H1 (cell line): ENCODE data around the gene ITGAE. TPM values are rescaled to one million over a fixed set of nuclear protein-coding genes. Genes with fewer than 3 reads are reported as not detected.

ENCODE experiments used
- CTCF ChIA-PET: fragments of 300-600 bp; sonication (Branson Sonifier 250); formaldehyde crosslinking; loops from one replicate; lab custom pipeline; 2021; ENCODE audit not compliant: partially characterized antibody; lab: Charles Lee
- POLR2A ChIA-PET: fragments of 300-600 bp; sonication (Branson Sonifier 250); formaldehyde crosslinking; loops from one replicate; lab custom pipeline; 2021; ENCODE audit warnings: inconsistent platforms; ENCODE audit not compliant: partially characterized antibody; lab: Charles Lee
- DNase-seq, 2 experiments: peaks; one replicate each; pipeline versions ENCODE4 v3.0.0 to v3.0.0-alpha.2; 2010 to 2022; ENCODE audit warnings: low spot score in 2 of 2, low read depth in 1 of 2, mixed read lengths in 1 of 2
- FAIRE-seq: peaks from 2 replicates; lab custom pipeline; 2011; peaks lifted over from hg19 to GRCh38; lab: Jason Lieb, UNC
- H2AFZ ChIP-seq: 2 replicates; pipeline ENCODE4 v1.8.1; 2012; ENCODE audit warnings: low read length, inconsistent platforms
- H2AK5ac ChIP-seq: 2 replicates; pipeline ENCODE4 v1.6.1; 2013; ENCODE audit warnings: low read depth, low read length
- H2BK120ac ChIP-seq: replicated peaks from 2 replicates; pipeline ENCODE3; 2013; ENCODE audit warnings: low read depth, low read length, inconsistent platforms
- H2BK12ac ChIP-seq: 2 replicates; pipeline ENCODE4 v1.6.1; 2013; ENCODE audit warnings: low read depth, low read length
- H2BK15ac ChIP-seq: 2 replicates; pipeline ENCODE4 v1.6.1; 2013; ENCODE audit warnings: low read length
- H2BK20ac ChIP-seq: 2 replicates; pipeline ENCODE4 v1.6.1; 2013; ENCODE audit warnings: low read length
- H2BK5ac ChIP-seq: 2 replicates; pipeline ENCODE4 v1.6.1; 2013; ENCODE audit warnings: low read depth, low read length
- H3K14ac ChIP-seq: 2 replicates; pipeline ENCODE4 v1.6.1; 2013; ENCODE audit warnings: inconsistent platforms; ENCODE audit not compliant: insufficient read length
- H3K18ac ChIP-seq: 2 replicates; pipeline ENCODE4 v1.6.1; 2013; ENCODE audit warnings: low read length; ENCODE audit errors: extremely low read depth
- H3K23ac ChIP-seq: 2 replicates; pipeline ENCODE4 v1.6.1; 2013; ENCODE audit warnings: inconsistent platforms; ENCODE audit not compliant: insufficient read length
- H3K23me2 ChIP-seq: 2 replicates; pipeline ENCODE4 v1.6.1; 2013; ENCODE audit warnings: low read depth, low read length
- H3K27ac ChIP-seq: 2 replicates; pipeline ENCODE4 v1.6.1; 2011; ENCODE audit warnings: low read depth, low read length, inconsistent platforms
- H3K27me3 ChIP-seq, 4 experiments: replicated peaks in 1 of 4; 1 replicate in 1 of 4; 2 replicates in 3 of 4; pipeline versions ENCODE4 v1.6.1 to v1.8.1; 2011 to 2013; ENCODE audit warnings: low read length in 3 of 4, mild to moderate bottlenecking in 3 of 4, inconsistent platforms in 2 of 4, mixed read lengths in 2 of 4, moderate library complexity in 1 of 4; ENCODE audit not compliant: control insufficient read depth in 3 of 4, insufficient read depth in 3 of 4; ENCODE audit errors: extremely low read depth in 1 of 4
- H3K36me3 ChIP-seq, 4 experiments: 2 replicates each; pipeline versions ENCODE4 v1.6.1 to v1.8.1; 2011 to 2013; ENCODE audit warnings: mild to moderate bottlenecking in 4 of 4, low read length in 3 of 4, moderate library complexity in 2 of 4, control low read depth in 1 of 4, inconsistent platforms in 1 of 4; ENCODE audit not compliant: insufficient read depth in 4 of 4, control insufficient read depth in 2 of 4
- H3K4ac ChIP-seq: replicated peaks from 2 replicates; pipeline ENCODE3; 2013; ENCODE audit warnings: low read length, low read depth, mixed read lengths, inconsistent platforms; ENCODE audit not compliant: insufficient read length
- H3K4me1 ChIP-seq, 4 experiments: replicated peaks in 1 of 4; 1 replicate in 1 of 4; 2 replicates in 3 of 4; pipeline versions ENCODE4 v1.6.1 to v1.8.1; 2011 to 2013; ENCODE audit warnings: low read length in 3 of 4, inconsistent platforms in 2 of 4, mixed read lengths in 1 of 4; ENCODE audit not compliant: insufficient read depth in 4 of 4, control insufficient read depth in 3 of 4
- H3K4me2 ChIP-seq, 2 experiments: 2 replicates each; pipeline versions ENCODE4 v1.6.1 to v1.8.1; 2011 to 2013; ENCODE audit warnings: low read depth in 2 of 2, low read length in 2 of 2, control low read depth in 1 of 2, inconsistent platforms in 1 of 2, mild to moderate bottlenecking in 1 of 2; ENCODE audit not compliant: insufficient read depth in 1 of 2
- H3K4me3 ChIP-seq, 4 experiments: fragments of 200-600, 300-600 bp in 1 of 4; sonication (generic), shearing (Covaris generic), sonication (Bioruptor Twin) in 1 of 4; 2 replicates each; pipeline versions ENCODE4 v1.5.1 to v1.8.1; 2011 to 2016; ENCODE audit warnings: low read length in 4 of 4, low read depth in 3 of 4, control low read depth in 2 of 4, inconsistent platforms in 2 of 4, mild to moderate bottlenecking in 2 of 4, mixed read lengths in 1 of 4, moderate library complexity in 1 of 4; ENCODE audit not compliant: insufficient read depth in 2 of 4; ENCODE audit errors: extremely low read depth in 1 of 4
- H3K56ac ChIP-seq: replicated peaks from 2 replicates; pipeline ENCODE3; 2013; ENCODE audit warnings: low read depth, mild to moderate bottlenecking, mixed read lengths, low read length, inconsistent platforms; ENCODE audit not compliant: insufficient read length
- H3K79me1 ChIP-seq: 2 replicates; pipeline ENCODE4 v1.6.1; 2013; ENCODE audit warnings: low read depth, low read length, control low read depth
- H3K79me2 ChIP-seq, 2 experiments: 2 replicates each; pipeline versions ENCODE4 v1.6.1 to v1.8.1; 2012 to 2013; ENCODE audit warnings: low read length in 2 of 2, mild to moderate bottlenecking in 2 of 2, inconsistent platforms in 1 of 2; ENCODE audit not compliant: insufficient read depth in 2 of 2, control insufficient read depth in 1 of 2
- H3K9ac ChIP-seq, 4 experiments: replicated peaks in 1 of 4; 1 replicate in 1 of 4; 2 replicates in 3 of 4; pipeline versions ENCODE4 v1.6.1 to v1.8.1; 2011 to 2013; ENCODE audit warnings: low read depth in 3 of 4, low read length in 3 of 4, control low read depth in 2 of 4, mild to moderate bottlenecking in 2 of 4, moderate library complexity in 2 of 4, inconsistent platforms in 1 of 4; ENCODE audit errors: extremely low read depth in 1 of 4
- H3K9me3 ChIP-seq, 2 experiments: 2 replicates each; pipeline versions ENCODE4 v1.6.1 to v1.8.1; 2012 to 2013; ENCODE audit warnings: mild to moderate bottlenecking in 2 of 2, moderate library complexity in 2 of 2, control low read depth in 1 of 2, inconsistent platforms in 1 of 2, low read depth in 1 of 2, low read length in 1 of 2, mixed read lengths in 1 of 2; ENCODE audit not compliant: insufficient read depth in 2 of 2
- H4K20me1 ChIP-seq, 2 experiments: replicated peaks in 1 of 2; 2 replicates each; pipeline versions ENCODE3 to v1.8.1; 2011 to 2013; ENCODE audit warnings: inconsistent platforms in 2 of 2, low read length in 2 of 2, mild to moderate bottlenecking in 1 of 2; ENCODE audit not compliant: insufficient read depth in 2 of 2, control insufficient read depth in 1 of 2
- H4K5ac ChIP-seq: 2 replicates; pipeline ENCODE4 v1.6.1; 2013; ENCODE audit warnings: low read length, low read depth, mixed read lengths, inconsistent platforms; ENCODE audit not compliant: insufficient read length
- H4K8ac ChIP-seq: 2 replicates; pipeline ENCODE4 v1.8.0; 2013; ENCODE audit warnings: mild to moderate bottlenecking, moderate library complexity, low read length, inconsistent platforms; ENCODE audit not compliant: insufficient read depth; ENCODE audit errors: extremely low read depth
- H4K91ac ChIP-seq: replicated peaks from 2 replicates; pipeline ENCODE3; 2013; ENCODE audit warnings: low read length, mixed read lengths, inconsistent platforms; ENCODE audit not compliant: insufficient read length
- ASH2L ChIP-seq: fragments of 200-600, 300-600 bp; sonication (generic); IDR thresholded peaks from one replicate; pipeline ENCODE4 v1.7.1; 2017; ENCODE audit warnings: low read length
- CREB1 ChIP-seq: IDR thresholded peaks from 2 replicates; pipeline ENCODE4 v1.6.1; 2012; ENCODE audit warnings: inconsistent platforms
- EP300 ChIP-seq, 2 experiments: IDR thresholded peaks; 1 replicate in 1 of 2; 2 replicates in 1 of 2; pipeline ENCODE4 v1.6.1; 2011 to 2012; ENCODE audit warnings: low read depth in 2 of 2, low read length in 2 of 2, mild to moderate bottlenecking in 2 of 2, borderline replicate concordance in 1 of 2, inconsistent platforms in 1 of 2, moderate library complexity in 1 of 2
- FOSL1 ChIP-seq: IDR thresholded peaks from 2 replicates; pipeline ENCODE4 v1.6.1; 2011; ENCODE audit warnings: mild to moderate bottlenecking, low read depth, low read length, moderate library complexity; ENCODE audit not compliant: insufficient read depth
- HDAC6 ChIP-seq: IDR thresholded peaks from one replicate; pipeline ENCODE4 v1.7.1; 2012; ENCODE audit warnings: low read depth, mild to moderate bottlenecking, inconsistent platforms, low read length, moderate library complexity
- NRF1 ChIP-seq: IDR thresholded peaks from 2 replicates; pipeline ENCODE4 v1.6.1; 2011; ENCODE audit warnings: mild to moderate bottlenecking, low read depth, low read length, improper control_type of control experiment
- POLR2AphosphoS5 ChIP-seq: IDR thresholded peaks from 2 replicates; pipeline ENCODE4 v1.6.1; 2011; ENCODE audit warnings: low read depth, low read length
- RAD21 ChIP-seq, 2 experiments: IDR thresholded peaks in 1 of 2; conservative IDR thresholded peaks in 1 of 2; 2 replicates each; pipeline ENCODE4 v1.6.1; 2011; ENCODE audit warnings: low read depth in 2 of 2, low read length in 2 of 2, improper control_type of control experiment in 1 of 2, inconsistent platforms in 1 of 2, mild to moderate bottlenecking in 1 of 2, moderate library complexity in 1 of 2
- SP1 ChIP-seq: IDR thresholded peaks from 2 replicates; pipeline ENCODE4 v1.6.1; 2011; ENCODE audit warnings: low read depth, low read length
- WGBS, 2 experiments: shearing (Covaris generic) in 1 of 2; methylation state at CpG; one replicate each; pipeline versions ENCODE4 v1.1.6 to v1.1.7; 2013 to 2015; ENCODE audit warnings: low lambda C conversion rate in 2 of 2, mixed read lengths in 2 of 2, inconsistent platforms in 1 of 2, low coverage in 1 of 2, missing lambda C conversion rate in 1 of 2; ENCODE audit not compliant: insufficient replicate concordance in 2 of 2, insufficient coverage in 1 of 2, insufficient read length in 1 of 2; ENCODE audit errors: extremely low coverage in 1 of 2, missing lambda C conversion rate in 1 of 2; 5-methylcytosine and 5-hydroxymethylcytosine counted together
- polyA plus RNA-seq, 7 experiments: library from polyadenylated mRNA; depleted of rRNA in 3 of 7; stranded (reverse) in 5 of 7; unstranded in 2 of 7; fragments of >200 nt in 5 of 7; fragments of 200-250 nt in 2 of 7; gene quantifications; 1 replicate in 5 of 7; 2 replicates in 1 of 7; 4 replicates in 1 of 7; pipeline versions ENCODE4 v1.2.1 to v1.2.3, GENCODE V29; 2011 to 2013; ENCODE audit warnings: missing spikeins in 2 of 7, mixed read lengths in 2 of 7
- total RNA-seq: library from RNA; stranded (reverse); fragmentation: NEBNext Ultra II Directional; extraction: Animal tissue kit (Norgen Biotek cat#: 25700); gene quantifications from 2 replicates; pipeline ENCODE4 v1.2.1, GENCODE V29; 2021
- TF ChIP-seq, protein P1 (sequence below): IDR thresholded peaks from 2 replicates; pipeline ENCODE4 v1.6.1; 2011; ENCODE audit warnings: low read depth, mild to moderate bottlenecking, low read length; ENCODE audit not compliant: insufficient read depth
- TF ChIP-seq, protein P2 (sequence below): IDR thresholded peaks from 2 replicates; pipeline ENCODE4 v1.6.1; 2012; ENCODE audit warnings: inconsistent platforms

ITGAE gene
- total and polyA plus RNA-seq, 2 of the 8 experiments (the other 6 are each of a cell fraction or from before 2014, with no cell fraction given) = 23.2 to 43.1 TPM

DNA sequence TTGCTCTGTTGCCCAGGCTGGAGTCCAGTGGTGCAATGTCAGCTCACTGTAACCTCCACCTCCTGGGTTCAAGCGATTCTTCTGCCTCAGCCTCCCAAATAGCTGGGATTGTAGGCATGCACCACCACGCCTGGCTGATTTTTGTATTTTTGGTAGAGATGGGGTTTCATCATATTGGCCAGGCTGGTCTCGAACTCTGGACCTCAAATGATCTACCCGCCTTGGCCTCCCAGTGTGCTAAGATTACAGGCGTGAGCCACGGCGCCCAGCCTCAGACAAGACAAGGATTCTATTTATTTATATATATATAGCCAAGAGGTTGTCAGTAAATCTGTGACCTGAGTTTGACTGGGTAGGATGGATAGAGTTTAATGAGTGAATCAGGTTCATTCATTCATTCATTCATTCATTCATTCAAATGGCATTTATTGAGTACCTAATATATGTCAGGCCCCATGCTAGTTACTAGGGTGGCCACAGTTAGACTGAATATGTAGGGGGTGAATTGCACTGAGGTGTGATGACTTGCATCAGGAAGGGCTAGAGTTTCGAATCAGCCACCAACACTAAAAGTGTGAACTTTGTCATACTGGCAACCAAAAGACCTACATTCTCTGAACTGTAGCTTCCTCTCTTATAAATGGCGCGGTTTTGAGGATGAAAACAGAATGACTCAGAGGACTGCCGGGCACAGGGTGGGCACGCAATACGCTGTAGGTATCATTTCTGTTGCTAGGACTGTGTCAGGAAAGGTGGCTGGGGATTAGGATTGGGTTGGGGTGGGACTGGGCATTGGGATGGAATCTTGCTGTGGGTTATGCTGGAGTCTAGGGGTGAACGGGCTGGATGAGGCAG lies 37.8 kb downstream of the ITGAE start:
- Histone ChIP-seq H3K79me1 (no peaks in the 10 kb centered on the region), H3K4me3 (no peak overlapping the region), H2BK20ac (no peak overlapping the region), H3K27ac (no peak overlapping the region), H2BK120ac (no peak overlapping the region), H3K4ac (no peak overlapping the region), H3K4me2 (no peak overlapping the region), H2AK5ac (no peak overlapping the region), H3K36me3 (no peaks in the 10 kb centered on the region), H3K9ac (no peak overlapping the region), H3K56ac (no peak overlapping the region), H4K5ac (no peak overlapping the region), H4K20me1 (no peaks in the 10 kb centered on the region), H3K23ac (no peak overlapping the region), H3K18ac (no peak overlapping the region), H2AFZ (no peak overlapping the region), H3K9me3 (peaks cover 0 to 3% of the 10 kb centered on the region in 2 experiments; a peak in 1 of 4 replicates), H3K14ac (no peak overlapping the region), H3K23me2 (no peaks in the 10 kb centered on the region), H4K91ac (no peak overlapping the region), H4K8ac (0 out of 2 replicates have a peak overlapping the region, but pooled peaks have one; percentile 20), H2BK5ac (no peak overlapping the region), H2BK12ac (no peak overlapping the region), H3K79me2 (no peaks in the 10 kb centered on the region), H3K27me3 (no peaks in the 10 kb centered on the region), H3K4me1 (no peaks in the 10 kb centered on the region), H2BK15ac (no peak overlapping the region)
- FAIRE-seq (no peak), DNase-seq (no peak)
- ChIA-PET CTCF (interaction anchor here (0.5 to 3.5 kb wide), 4 partner anchors 10 to 42 kb away, joined by 4 to 12 read pairs (median 4); no protein-coding TSS in a partner anchor), POLR2A (interaction anchor here (0.7 kb wide), 1 partner anchor 16 kb away, joined by 3 read pairs; no protein-coding TSS in a partner anchor)
- 86% methylated on average over 14 of the region's 14 CpGs; no CpG with 5 or more reads in 1 of the 2 experiments for WGBS, 2 experiments
- TF ChIP-seq NRF1 (no peak), SP1 (no peak), EP300 (IDR thresholded peaks at IDR 0.05; ENCODE audit: borderline replicate concordance in 1 of 2, low read depth in 2 of 2, low read length in 2 of 2) (no peak), ASH2L (no peak), CREB1 (no peak), RAD21 (IDR thresholded peaks at IDR 0.05 in 1 of 2, conservative IDR thresholded peaks at IDR 0.05 in 1 of 2; ENCODE audit: low read depth in 2 of 2, low read length in 2 of 2) (no peak), FOSL1 (no peak), POLR2AphosphoS5 (no peak), HDAC6 (no peak)
- TF ChIP-seq, protein P1, sequence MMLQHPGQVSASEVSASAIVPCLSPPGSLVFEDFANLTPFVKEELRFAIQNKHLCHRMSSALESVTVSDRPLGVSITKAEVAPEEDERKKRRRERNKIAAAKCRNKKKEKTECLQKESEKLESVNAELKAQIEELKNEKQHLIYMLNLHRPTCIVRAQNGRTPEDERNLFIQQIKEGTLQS = no peak
- TF ChIP-seq, protein P2, sequence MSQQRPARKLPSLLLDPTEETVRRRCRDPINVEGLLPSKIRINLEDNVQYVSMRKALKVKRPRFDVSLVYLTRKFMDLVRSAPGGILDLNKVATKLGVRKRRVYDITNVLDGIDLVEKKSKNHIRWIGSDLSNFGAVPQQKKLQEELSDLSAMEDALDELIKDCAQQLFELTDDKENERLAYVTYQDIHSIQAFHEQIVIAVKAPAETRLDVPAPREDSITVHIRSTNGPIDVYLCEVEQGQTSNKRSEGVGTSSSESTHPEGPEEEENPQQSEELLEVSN = no peak
